Amniotic stem cell (primary cell): ENCODE data around the gene NTM.
"Not testable (repeated sequence)": the region's sequence is repeated elsewhere in the genome, so short reads cannot be mapped to it uniquely, and the experiment has no call there.

Experiments
- DNase-seq: peaks from one replicate; lab custom pipeline; 2025; lab: John Stamatoyannopoulos, UW

The NTM gene

GRCh38 chr11:131422496-131422895 lies 52.1 kb downstream of the NTM start:
- no peak for DNase-seq

- DNase-seq, result no peak
Measured at GRCh38 chr11:131423688-131424087, 53.3 kb downstream of the NTM start.

- not testable (repeated sequence) for DNase-seq
Measured at GRCh38 chr11:131424257-131424876, 54.0 kb downstream of the NTM start.

GRCh38 chr11:131425285-131425684 lies 54.9 kb downstream of the NTM start:
- no peak for DNase-seq

- no peak for DNase-seq
Measured at GRCh38 chr11:131428853-131429252, 58.4 kb downstream of the NTM start.

GRCh38 chr11:131430473-131431208 lies 60.2 kb downstream of the NTM start:
- DNase-seq, result no peak

- DNase-seq, result no peak
Measured at GRCh38 chr11:131441051-131441810, 70.8 kb downstream of the NTM start.

GRCh38 chr11:131446590-131447275 lies 76.3 kb downstream of the NTM start:
- no peak for DNase-seq

- DNase-seq, result no peak
Measured at GRCh38 chr11:131447277-131447815, 76.9 kb downstream of the NTM start.

- no peak for DNase-seq
Measured at GRCh38 chr11:131447898-131448297, 77.5 kb downstream of the NTM start.

- DNase-seq, result no peak
Measured at GRCh38 chr11:131449036-131450019, 78.9 kb downstream of the NTM start.

GRCh38 chr11:131454490-131454889 lies 84.1 kb downstream of the NTM start:
- DNase-seq, result no peak

GRCh38 chr11:131454989-131455388 lies 84.6 kb downstream of the NTM start:
- no peak for DNase-seq

GRCh38 chr11:131455843-131456704 lies 85.7 kb downstream of the NTM start:
- no peak for DNase-seq

GRCh38 chr11:131457163-131457562 lies 86.7 kb downstream of the NTM start:
- DNase-seq, result no peak

- no peak for DNase-seq
Measured at GRCh38 chr11:131458421-131458820, 88.0 kb downstream of the NTM start.

- no peak for DNase-seq
Measured at GRCh38 chr11:131460931-131461330, 90.5 kb downstream of the NTM start.

- no peak for DNase-seq
Measured at GRCh38 chr11:131462622-131463021, 92.2 kb downstream of the NTM start.

GRCh38 chr11:131463162-131463561 lies 92.7 kb downstream of the NTM start:
- no peak for DNase-seq
